ENCODE data around the gene EPB41L1.

The EPB41L1 gene

GRCh38 chr20:36149469-36149868 is 5.1 kb upstream of the EPB41L1 start:
- Histone ChIP-seq H3K4me1 (peaks cover 0 to 44% (median 30%) of the 10 kb centered on the region in 4 donors), H3K4me3 (no peak overlapping the region), H3K27ac (peak overlapping the region; percentile 2 to 25), H3K36me3 (no peaks in the 10 kb centered on the region), H3K9me3 (no peaks in the 10 kb centered on the region), H3K27me3 (no peaks in the 10 kb centered on the region)
- intact Hi-C loops (cut with DNase I; ENCODE audit: low total_unique reads), result no loop called here
- TF ChIP-seq CTCF (IDR thresholded peaks at IDR 0.05), result no peak
- peak; percentile 35 to 80 for DNase-seq

DNA sequence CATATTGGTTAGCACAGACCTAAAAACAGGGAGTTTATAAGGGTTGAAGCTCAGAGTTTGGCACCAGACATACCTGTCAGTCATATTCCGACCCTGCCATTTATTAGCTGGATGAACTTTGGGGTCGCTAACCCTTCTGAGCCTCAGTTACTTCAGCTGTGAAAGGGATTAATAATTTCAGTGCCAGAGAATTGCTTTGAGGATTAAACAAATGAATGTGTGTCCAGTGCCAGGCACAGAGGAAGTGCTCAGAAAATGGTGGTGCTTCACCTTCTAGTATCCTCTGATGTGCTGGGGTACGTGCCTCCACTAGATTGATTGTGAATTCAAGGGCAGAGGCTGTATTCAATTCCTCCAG is 4.1 kb upstream of the EPB41L1 start:
- intact Hi-C loops (cut with DNase I; ENCODE audit: low total_unique reads), result no loop called here
- Histone ChIP-seq H3K4me1 (peaks cover 0 to 48% (median 38%) of the 10 kb centered on the region in 4 donors), H3K27ac (no peak overlapping the region), H3K4me3 (no peak overlapping the region), H3K36me3 (no peaks in the 10 kb centered on the region), H3K27me3 (no peaks in the 10 kb centered on the region), H3K9me3 (no peaks in the 10 kb centered on the region)
- no peak for TF ChIP-seq CTCF (IDR thresholded peaks at IDR 0.05)
- DNase-seq, result no peak

- H3K4me3 ChIP-seq, result no peak overlapping the region
- H3K27me3 ChIP-seq, result no peaks in the 10 kb centered on the region
- DNase-seq, result no peak
- peaks cover 0 to 50% (median 41%) of the 10 kb centered on the region in 4 donors for H3K4me1 ChIP-seq
- no peak overlapping the region for H3K27ac ChIP-seq
- no peaks in the 10 kb centered on the region for H3K9me3 ChIP-seq
- TF ChIP-seq CTCF (IDR thresholded peaks at IDR 0.05), result no peak
- no peaks in the 10 kb centered on the region for H3K36me3 ChIP-seq
- intact Hi-C loops (cut with DNase I; ENCODE audit: low total_unique reads), result no loop called here
Measured at GRCh38 chr20:36150847-36151539, 3.5 kb upstream of the EPB41L1 start.

DNA sequence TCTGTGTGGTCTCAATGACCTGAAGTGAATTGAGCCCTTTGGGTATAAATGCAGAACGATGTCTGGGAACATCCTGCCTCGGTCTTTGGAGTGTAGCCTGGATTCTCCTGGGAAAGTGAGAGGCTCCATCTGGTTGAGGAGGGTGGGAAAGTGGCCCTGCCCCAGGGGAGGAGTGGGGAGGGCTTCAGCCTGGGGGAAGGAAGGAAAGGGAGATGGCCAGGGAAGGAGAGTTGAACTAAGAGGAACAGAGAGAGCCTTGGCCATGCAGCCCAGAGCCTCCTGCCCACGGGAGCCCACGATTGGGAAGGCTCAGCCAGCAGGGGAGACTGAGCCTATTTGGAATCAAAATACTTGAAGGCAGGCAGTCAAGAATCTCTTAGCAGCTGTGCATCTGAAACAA is 2.3 kb upstream of the EPB41L1 start:
- no peaks in the 10 kb centered on the region for H3K36me3 ChIP-seq
- intact Hi-C loops (cut with DNase I; ENCODE audit: low total_unique reads), result no loop called here
- peak overlapping the region in 1 of 2 donors; percentile 20 for H3K27ac ChIP-seq
- H3K9me3 ChIP-seq, result no peaks in the 10 kb centered on the region
- H3K4me1 ChIP-seq, result peaks cover 0 to 50% (median 47%) of the 10 kb centered on the region in 4 donors
- no peaks in the 10 kb centered on the region for H3K27me3 ChIP-seq
- H3K4me3 ChIP-seq, result no peak overlapping the region
- no peak for TF ChIP-seq CTCF (IDR thresholded peaks at IDR 0.05)
- DNase-seq, result no peak

DNA sequence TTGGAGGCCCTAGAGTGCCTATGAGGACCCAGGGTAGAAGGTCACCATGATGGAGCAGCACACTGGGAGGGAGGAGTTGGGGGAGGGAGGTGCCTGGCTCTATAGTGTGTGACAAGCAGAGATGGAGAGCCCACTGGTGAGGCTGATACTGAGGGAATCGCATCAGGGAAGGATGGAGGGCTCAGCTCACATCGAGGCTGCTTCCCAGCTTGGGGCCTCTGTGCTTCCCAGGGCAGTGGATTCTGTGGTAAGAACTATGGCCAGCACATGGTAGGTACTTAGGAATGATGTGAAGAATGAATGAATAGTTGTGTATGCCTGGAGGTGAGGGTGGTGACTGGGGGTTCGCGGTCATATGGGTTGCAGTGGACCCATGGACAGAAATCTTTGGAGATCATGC is 1.3 kb upstream of the EPB41L1 start:
- TF ChIP-seq CTCF (IDR thresholded peaks at IDR 0.05), result no peak
- no peak overlapping the region for H3K4me3 ChIP-seq
- peak overlapping the region in 1 of 2 donors; percentile 75 for H3K27ac ChIP-seq
- H3K9me3 ChIP-seq, result no peaks in the 10 kb centered on the region
- no peaks in the 10 kb centered on the region for H3K36me3 ChIP-seq
- no peak for DNase-seq
- H3K4me1 ChIP-seq, result peaks cover 0 to 50% (median 45%) of the 10 kb centered on the region in 4 donors
- H3K27me3 ChIP-seq, result no peaks in the 10 kb centered on the region
- intact Hi-C loops (cut with DNase I; ENCODE audit: low total_unique reads), result no loop called here
